ENCODE results near the gene NAV2.

- TF ChIP-seq CTCF (IDR thresholded peaks at IDR 0.05; ENCODE audit: borderline replicate concordance, extremely low read depth, low read length, poor library complexity, severe bottlenecking) (no peak), EZH2 (IDR thresholded peaks at IDR 0.05; ENCODE audit: borderline replicate concordance, low read depth, low read length, severe bottlenecking) (no peak)
These were observed 352.3 kb downstream of the NAV2 start for GRCh38 chr11:20064961-20065405.

Data from DND-41 (cell line).